ENCODE results near the gene REXO4.

DNA sequence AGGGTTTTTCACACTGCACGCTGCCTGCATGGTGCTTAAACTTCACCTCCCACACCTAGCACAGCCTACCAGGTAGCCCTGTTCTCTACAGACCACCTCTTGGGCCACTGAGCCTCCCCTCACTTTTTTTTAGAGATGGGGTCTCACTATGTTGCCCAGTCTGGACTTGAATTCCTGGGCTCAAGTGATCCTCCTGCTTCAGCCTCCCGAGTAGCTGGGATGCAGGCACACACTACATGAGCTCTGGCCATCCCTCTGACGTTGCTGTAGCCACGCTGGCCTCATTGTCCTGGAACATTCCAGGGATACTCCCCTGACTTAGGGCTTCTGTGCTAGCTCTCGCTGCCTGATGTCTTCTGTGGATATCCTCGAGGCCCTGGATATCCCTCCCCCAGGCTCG is 34.8 kb upstream of the REXO4 start:
- TF ChIP-seq POLR2A (IDR thresholded peaks at IDR 0.05): no peak
- TF ChIP-seq, protein P1, sequence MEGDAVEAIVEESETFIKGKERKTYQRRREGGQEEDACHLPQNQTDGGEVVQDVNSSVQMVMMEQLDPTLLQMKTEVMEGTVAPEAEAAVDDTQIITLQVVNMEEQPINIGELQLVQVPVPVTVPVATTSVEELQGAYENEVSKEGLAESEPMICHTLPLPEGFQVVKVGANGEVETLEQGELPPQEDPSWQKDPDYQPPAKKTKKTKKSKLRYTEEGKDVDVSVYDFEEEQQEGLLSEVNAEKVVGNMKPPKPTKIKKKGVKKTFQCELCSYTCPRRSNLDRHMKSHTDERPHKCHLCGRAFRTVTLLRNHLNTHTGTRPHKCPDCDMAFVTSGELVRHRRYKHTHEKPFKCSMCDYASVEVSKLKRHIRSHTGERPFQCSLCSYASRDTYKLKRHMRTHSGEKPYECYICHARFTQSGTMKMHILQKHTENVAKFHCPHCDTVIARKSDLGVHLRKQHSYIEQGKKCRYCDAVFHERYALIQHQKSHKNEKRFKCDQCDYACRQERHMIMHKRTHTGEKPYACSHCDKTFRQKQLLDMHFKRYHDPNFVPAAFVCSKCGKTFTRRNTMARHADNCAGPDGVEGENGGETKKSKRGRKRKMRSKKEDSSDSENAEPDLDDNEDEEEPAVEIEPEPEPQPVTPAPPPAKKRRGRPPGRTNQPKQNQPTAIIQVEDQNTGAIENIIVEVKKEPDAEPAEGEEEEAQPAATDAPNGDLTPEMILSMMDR (IDR thresholded peaks at IDR 0.05): no peak

All from suprapubic skin (tissue), 3 donors.